GM18519 (cell line): ENCODE measurements around the gene RPS6KA4.

ENCODE experiments used
- ATAC-seq: cut with Tn5 transposase; IDR thresholded peaks from one replicate; pipeline ENCODE4 v1.9.1; 2021; ENCODE audit warnings: mild to moderate bottlenecking, moderate library complexity; ENCODE audit not compliant: unreplicated experiment, low FRiP score

The RPS6KA4 gene

GRCh38 chr11:64384028-64384737 lies 25.2 kb downstream of the RPS6KA4 start:
- no peak for ATAC-seq

GRCh38 chr11:64384981-64385944 lies 26.3 kb downstream of the RPS6KA4 start:
- no peak for ATAC-seq

- ATAC-seq = no peak
Observed at GRCh38 chr11:64385945-64386704, 27.2 kb downstream of the RPS6KA4 start.

GRCh38 chr11:64387916-64388315 lies 29.0 kb downstream of the RPS6KA4 start:
- ATAC-seq = no peak

DNA sequence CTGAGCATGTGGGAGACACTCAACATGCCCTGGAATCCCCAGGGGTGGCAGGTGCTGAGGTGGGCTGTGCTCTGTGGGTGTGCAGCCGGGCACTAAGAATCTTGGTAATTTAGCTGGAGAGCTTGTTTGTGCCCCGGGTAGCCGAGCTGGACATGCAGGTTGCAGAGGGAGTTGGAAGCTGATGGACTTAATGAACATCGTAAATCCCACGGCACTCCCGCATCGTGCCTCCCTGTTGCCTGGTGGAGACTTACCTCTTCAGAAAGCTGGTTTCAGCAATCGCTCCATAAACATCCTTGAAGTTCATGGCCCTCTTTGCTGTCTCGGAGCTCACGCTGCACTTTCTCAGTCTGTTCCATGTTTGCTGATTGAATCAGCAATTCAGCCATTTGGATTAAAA lies 29.9 kb downstream of the RPS6KA4 start:
- ATAC-seq = no peak

DNA sequence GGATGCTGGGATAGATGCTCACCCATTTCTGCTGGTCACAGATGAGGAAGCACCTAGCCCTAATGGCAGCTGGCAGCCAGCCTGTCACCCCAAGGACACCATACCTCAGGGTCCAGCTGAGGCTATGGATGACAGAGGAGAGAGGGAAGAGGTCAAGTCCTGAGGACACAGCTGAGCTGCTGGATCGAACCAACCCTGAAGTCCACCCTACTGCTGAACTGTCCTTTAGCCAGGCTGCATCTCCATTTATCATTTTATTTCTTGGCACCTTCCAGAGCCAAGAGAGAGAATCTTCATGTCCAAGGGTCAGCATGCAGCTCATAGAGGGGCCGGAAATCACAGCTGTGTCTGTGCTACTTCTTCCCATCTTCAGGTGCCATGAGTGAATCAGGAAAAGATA lies 30.9 kb downstream of the RPS6KA4 start:
- ATAC-seq = no peak

GRCh38 chr11:64390558-64390957 lies 31.6 kb downstream of the RPS6KA4 start:
- ATAC-seq = no peak

- no peak for ATAC-seq
Observed at GRCh38 chr11:64391839-64392238, 32.9 kb downstream of the RPS6KA4 start.

DNA sequence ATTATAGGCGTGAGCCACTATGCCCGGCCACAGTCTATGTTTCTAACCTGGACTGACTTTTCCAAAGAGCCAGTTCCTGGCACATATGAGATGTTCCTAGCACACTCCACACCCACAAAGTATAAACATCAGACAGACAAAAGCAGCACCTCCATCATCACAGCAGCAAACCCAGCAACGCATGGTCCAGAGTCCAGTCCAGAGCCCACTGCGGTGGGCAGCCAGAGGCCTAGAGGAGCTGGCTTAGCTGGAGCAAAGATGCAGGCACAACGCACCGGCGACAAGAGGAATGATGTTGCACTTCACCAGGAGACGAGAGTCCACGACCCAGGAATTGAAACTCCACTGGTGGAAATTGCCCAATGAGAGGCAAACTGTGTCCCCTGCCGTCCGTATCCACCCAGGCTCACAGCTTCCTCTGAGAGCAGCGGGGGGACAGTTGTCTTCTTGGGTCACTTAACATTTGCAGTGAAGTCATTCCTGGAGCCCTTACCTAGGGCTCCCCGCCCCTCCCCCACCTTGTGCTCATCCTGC lies 36.6 kb downstream of the RPS6KA4 start:
- no peak for ATAC-seq

DNA sequence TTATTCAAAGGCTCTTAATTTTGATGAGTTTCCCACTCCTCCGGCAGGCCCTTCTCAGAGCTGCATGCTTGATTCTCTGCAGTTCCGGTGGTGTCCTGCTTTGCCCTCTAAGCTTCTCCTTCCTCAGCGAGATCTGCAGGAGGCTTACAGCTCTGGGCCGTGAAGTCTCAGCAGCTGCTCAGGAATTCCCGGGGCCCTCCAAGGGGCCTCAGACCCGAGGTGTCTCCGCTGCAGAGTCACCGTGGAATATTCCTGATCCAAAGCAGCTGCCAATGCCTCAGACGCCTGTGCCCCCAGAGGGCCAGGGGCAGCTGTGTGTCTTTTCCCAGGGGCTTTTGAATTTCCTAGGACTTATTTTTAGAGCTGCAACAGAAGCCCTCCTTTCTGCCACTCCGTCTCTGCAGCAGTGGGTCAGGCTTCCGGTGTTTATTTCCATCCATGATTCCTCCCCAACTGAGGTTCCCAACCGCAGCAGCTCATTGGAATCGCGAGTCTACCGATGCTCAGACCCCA lies 37.2 kb downstream of the RPS6KA4 start:
- ATAC-seq = no peak

- ATAC-seq = no peak
Observed at GRCh38 chr11:64400102-64400501, 41.1 kb downstream of the RPS6KA4 start.

DNA sequence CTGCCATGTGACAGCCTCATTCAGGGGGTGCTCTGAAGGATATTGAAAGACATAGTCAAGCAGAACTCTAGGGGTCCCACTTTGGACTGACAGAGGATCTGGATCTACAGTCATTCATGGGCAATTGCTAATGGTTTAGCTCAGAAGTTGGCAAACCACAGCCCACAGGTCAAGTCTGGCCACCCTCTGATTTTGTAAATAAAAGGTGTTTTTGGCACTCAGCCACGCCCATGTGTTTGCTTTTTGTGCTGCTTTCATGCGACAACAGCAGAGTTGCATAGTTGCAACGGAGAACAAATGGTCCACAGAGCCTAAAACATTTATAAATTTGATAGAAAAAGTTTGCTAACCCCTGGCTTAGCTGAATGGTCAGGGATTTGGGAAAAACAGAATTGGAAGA lies 41.7 kb downstream of the RPS6KA4 start:
- no peak for ATAC-seq

DNA sequence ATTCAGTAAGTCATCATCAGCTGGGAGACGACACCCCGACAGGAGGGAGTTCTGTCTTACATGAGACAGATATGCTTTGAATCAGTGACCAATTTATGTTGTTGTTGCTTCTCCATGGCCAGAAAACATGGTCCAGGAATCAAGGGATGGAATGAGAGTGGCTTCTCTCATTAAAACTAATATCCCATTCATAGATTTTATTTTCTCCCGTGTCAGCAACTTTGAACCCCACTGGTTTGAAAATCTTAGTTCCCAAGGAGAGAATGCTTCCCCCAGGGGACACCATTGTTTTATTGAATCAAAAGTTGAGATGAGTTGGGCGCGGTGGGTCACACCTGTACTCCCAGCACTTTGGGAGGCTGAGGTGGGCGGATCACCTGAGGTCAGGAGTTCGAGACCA lies 42.8 kb downstream of the RPS6KA4 start:
- ATAC-seq = no peak

DNA sequence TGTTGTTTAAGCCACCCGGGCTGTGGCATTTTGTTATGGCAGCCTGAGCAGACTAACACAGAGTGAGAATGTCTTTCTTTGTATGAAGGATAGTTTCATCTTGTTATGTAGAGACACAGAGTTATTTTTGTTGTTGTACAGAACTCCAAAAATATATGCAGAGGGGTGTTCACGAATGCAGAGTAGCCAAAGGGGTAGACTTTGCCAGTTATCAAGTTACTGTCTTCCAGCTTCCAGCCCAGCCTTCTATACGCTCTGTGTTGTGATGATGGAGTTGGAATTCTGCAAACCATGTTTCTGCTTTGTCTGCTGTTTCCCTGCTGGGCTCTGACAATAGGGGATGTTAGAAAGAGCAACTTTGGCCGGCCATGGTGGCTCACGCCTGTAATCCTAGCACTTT lies 44.1 kb downstream of the RPS6KA4 start:
- no peak for ATAC-seq

DNA sequence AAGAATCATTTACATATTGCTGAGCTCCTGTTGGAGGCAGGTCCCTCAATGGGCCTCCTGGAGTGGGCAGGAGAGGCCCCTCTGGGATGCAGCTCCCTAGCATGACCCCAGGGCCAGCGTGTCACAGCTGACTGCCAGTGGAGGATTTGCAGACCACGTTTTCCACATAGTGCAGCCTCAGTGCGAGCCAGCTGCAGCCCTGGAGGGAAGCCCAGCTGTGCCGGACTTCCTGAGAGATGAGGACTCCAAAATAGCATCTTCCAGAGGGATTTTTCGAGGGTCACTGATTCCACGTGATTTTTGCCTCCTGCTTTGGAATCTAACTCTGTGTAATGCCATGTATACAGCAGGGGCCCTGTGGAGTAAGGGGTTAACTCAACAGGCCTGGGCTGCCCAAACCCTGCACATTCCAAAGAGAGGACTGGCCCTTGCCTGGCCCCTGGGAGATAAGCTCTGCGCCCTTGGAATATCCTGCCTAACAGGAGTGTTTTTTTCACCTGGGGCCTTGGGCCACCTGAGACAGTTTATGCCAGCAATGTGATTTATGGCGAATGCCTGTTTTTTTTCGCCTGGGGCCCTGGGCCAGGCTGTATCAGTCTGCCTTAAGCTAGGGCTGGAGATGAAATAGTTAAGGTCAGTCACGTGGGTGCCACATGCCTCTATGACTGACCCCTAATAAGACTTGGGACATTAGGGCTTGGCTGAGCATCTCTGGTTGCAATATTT lies 47.4 kb downstream of the RPS6KA4 start:
- ATAC-seq = no peak

DNA sequence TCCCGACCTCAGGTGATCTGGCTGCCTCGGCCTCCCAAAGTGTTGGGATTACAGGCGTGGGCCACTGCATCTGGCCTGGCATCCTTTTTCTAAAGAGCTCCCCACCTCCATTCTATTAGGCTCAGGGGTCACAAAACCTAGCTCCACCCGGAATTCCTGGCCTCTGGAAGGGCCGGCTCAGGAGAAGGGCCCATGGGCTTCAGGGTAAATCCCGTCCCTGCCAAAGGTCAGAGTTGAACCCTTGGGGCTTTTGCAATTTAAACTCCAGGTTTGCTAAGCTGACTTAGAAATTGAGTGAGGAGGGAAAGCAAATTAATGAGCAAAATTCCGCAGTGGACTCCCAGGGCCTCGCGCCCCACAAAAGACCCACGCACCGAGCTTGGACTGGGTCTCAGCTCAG lies 48.3 kb downstream of the RPS6KA4 start:
- no peak for ATAC-seq

GRCh38 chr11:64407630-64408029 lies 48.7 kb downstream of the RPS6KA4 start:
- ATAC-seq = no peak

- ATAC-seq = no peak
Observed at GRCh38 chr11:64409278-64409677, 50.3 kb downstream of the RPS6KA4 start.

DNA sequence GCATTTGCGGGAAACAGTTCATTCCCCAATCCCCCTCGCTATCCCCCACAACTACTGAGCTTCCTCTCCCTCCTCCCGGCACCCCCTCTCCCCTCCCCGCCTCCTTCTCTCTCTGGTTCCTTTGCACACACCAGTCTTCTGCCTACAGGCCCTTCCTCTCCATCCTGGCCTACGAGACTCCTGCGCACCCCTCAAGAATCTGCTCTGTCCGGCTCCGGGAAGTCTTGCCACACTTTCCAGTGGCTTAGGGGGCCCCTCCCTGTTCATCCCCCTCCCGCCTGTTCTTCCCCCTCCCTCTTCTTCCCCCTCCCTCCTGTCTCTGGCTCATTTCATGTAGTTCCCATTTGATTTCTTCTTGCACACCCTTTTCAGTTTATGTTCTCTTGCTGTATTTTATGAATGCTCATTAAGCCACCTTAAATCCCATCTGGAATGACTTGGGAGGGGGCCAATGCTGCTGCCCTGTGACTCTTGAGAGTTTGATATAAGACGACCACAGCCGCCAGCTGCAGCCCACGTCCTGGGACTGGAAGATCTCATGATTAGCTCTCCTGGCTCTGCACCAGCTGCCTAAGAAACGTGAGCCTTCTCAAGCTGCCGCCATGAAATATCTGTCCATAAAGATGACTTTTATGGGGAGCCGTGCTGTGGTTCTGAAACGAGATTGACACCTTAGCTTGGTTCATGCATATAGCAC lies 50.9 kb downstream of the RPS6KA4 start:
- no peak for ATAC-seq
